Adrenal gland (tissue), 12 donors: Measurements from ENCODE around the gene PRELID3B. TPM values are rescaled to one million over a fixed set of nuclear protein-coding genes. Genes with fewer than 3 reads are reported as not detected.

Experiments
- DNase-seq, 7 donors: peaks; one replicate each; pipeline ENCODE4 v3.0.0-alpha.2; 2019 to 2020
- H3K27ac ChIP-seq, 5 donors: fragments of 200-600 bp; sonication (generic) in 4 of 5; 1 replicate in 3 of 5; 2 replicates in 2 of 5; pipeline versions ENCODE4 v1.5.1 to v1.8.0; 2016 to 2020; ENCODE audit warnings: mild to moderate bottlenecking in 1 of 5
- H3K27me3 ChIP-seq: fragments of 200-600 bp; 2 replicates; pipeline ENCODE4 v1.8.0; 2021
- H3K36me3 ChIP-seq, 2 donors: fragments of 200-600 bp; replicated peaks in 1 of 2; 1 replicate in 1 of 2; 2 replicates in 1 of 2; pipeline versions ENCODE4 v1.5.1 to v1.8.0; 2018 to 2022
- H3K4me1 ChIP-seq, 2 donors: fragments of 200-600 bp; replicated peaks in 1 of 2; 1 replicate in 1 of 2; 2 replicates in 1 of 2; pipeline versions ENCODE4 v1.5.1 to v1.8.0; 2018 to 2021
- H3K4me3 ChIP-seq, 4 donors: fragments of 200-600 bp; sonication (generic) in 3 of 4; one replicate each; pipeline ENCODE4 v1.5.1; 2016 to 2018
- H3K9me3 ChIP-seq, 3 donors: fragments of 200-600 bp; sonication (generic) in 1 of 3; replicated peaks in 1 of 3; 1 replicate in 2 of 3; 2 replicates in 1 of 3; pipeline versions ENCODE4 v1.5.1 to v1.8.0; 2016 to 2021
- CTCF ChIP-seq, 6 experiments: fragments of 450-650 bp in 4 of 6; fragments of 200-600 bp in 2 of 6; sonication (generic) in 1 of 6; IDR thresholded peaks; 1 replicate in 5 of 6; 2 replicates in 1 of 6; pipeline versions ENCODE4 v1.5.1 to v1.8.0; 2016 to 2021; ENCODE audit warnings: antibody characterized with exemption in 6 of 6, mild to moderate bottlenecking in 2 of 6, moderate library complexity in 1 of 6
- POLR2A ChIP-seq, 2 donors: fragments of 450-650 bp; IDR thresholded peaks; one replicate each; pipeline ENCODE4 v1.6.1; 2017; ENCODE audit warnings: antibody characterized with exemption in 2 of 2, mild to moderate bottlenecking in 2 of 2, moderate library complexity in 1 of 2
- WGBS, 4 donors: extraction: QIAGEN DNeasy Blood & Tissue Kit in 2 of 4; methylation state at CpG; one replicate each; pipeline versions ENCODE4 v1.1.5 to v1.1.7; 2013 to 2017; 5-methylcytosine and 5-hydroxymethylcytosine counted together
- intact Hi-C, 2 donors: fragments of 100-400 bp; cut with DNase I; formaldehyde crosslinking; loops; one replicate each; pipeline versions ENCODE4 v1.14.1 to v1.15.0; 2022 to 2023
- polyA plus RNA-seq, 3 donors: library from polyadenylated mRNA; stranded (reverse); fragments of 200-250 nt in 2 of 3; fragments of 350-450 nt in 1 of 3; fragmentation: Illumina TruSeq in 1 of 3; extraction: RNeasy Lipid Tissue Mini Kit (QIAGEN cat#74804) in 1 of 3; gene quantifications; one replicate each; pipeline ENCODE4 v1.2.3, GENCODE V29; 2013 to 2014
- total RNA-seq, 9 donors: library from RNA; depleted of rRNA in 4 of 9; stranded (reverse); fragments of >200 nt in 4 of 9; fragments of 120-200 nt in 1 of 9; fragmentation: NEBNext Ultra II Directional in 1 of 9; extraction: Animal tissue kit (Norgen Biotek cat#: 25700) in 1 of 9; gene quantifications; one replicate each; pipeline versions ENCODE4 v1.1.0 to v1.2.4, GENCODE V29; 2013 to 2023
- donor health status: healthy with polysubstance abuse.
- donor health status: Bipolar disorder and iron deficiency.
- donor health status: DM: yes; HTN: yes; CAD: no.
- donor health status: DM: no; HTN: no; CAD: no.
- donor health status: DM: no; HTN: no; CAD: no.
- donor health status: DM: yes; HTN: yes; CAD: no.

Gene PRELID3B
- total and polyA plus RNA-seq, 12 donors = 13.3 to 119 (median 47.8) TPM

- no peaks in the 10 kb centered on the region for H3K27me3 ChIP-seq
- no peaks in the 10 kb centered on the region for H3K9me3 ChIP-seq
- H3K27ac ChIP-seq = no peak overlapping the region
- TF ChIP-seq CTCF (IDR thresholded peaks at IDR 0.05) (no peak), POLR2A (IDR thresholded peaks at IDR 0.05) (no peak)
- WGBS, 4 donors = 92 to 99% (median 96%) methylated on average over 3 of the region's 3 CpGs
- no peak overlapping the region for H3K4me3 ChIP-seq
- intact Hi-C loops = loop anchor here in 1 of 2 donors (10.0 kb wide), 1 partner anchor 172 kb away; no protein-coding TSS in a partner anchor
- H3K36me3 ChIP-seq = no peaks in the 10 kb centered on the region
- peaks cover 3 to 8% of the 10 kb centered on the region in 2 donors for H3K4me1 ChIP-seq
- DNase-seq = no peak
Measured at GRCh38 chr20:59046862-59047261, 4.3 kb upstream of the PRELID3B start.

- no peaks in the 10 kb centered on the region for H3K9me3 ChIP-seq
- H3K4me3 ChIP-seq = no peak overlapping the region
- no peaks in the 10 kb centered on the region for H3K27me3 ChIP-seq
- WGBS, 4 donors = 82 to 94% (median 89%) methylated on average over 3 of the region's 3 CpGs
- H3K4me1 ChIP-seq = peaks cover 17 to 24% of the 10 kb centered on the region in 2 donors
- TF ChIP-seq POLR2A (IDR thresholded peaks at IDR 0.05) (no peak), CTCF (IDR thresholded peaks at IDR 0.05) (no peak)
- no peaks in the 10 kb centered on the region for H3K36me3 ChIP-seq
- H3K27ac ChIP-seq = no peak overlapping the region
- DNase-seq = no peak
- intact Hi-C loops = loop anchor here in 1 of 2 donors (10.0 kb wide), 1 partner anchor 170 kb away; no protein-coding TSS in a partner anchor
Measured at GRCh38 chr20:59044796-59045195, 2.2 kb upstream of the PRELID3B start.

- H3K9me3 ChIP-seq = no peaks in the 10 kb centered on the region
- H3K27me3 ChIP-seq = no peaks in the 10 kb centered on the region
- H3K27ac ChIP-seq = no peak overlapping the region
- WGBS, 4 donors = 87 to 92% (median 88%) methylated on average over 3 of the region's 3 CpGs
- no peak overlapping the region for H3K4me3 ChIP-seq
- H3K36me3 ChIP-seq = no peaks in the 10 kb centered on the region
- peaks cover 17 to 29% of the 10 kb centered on the region in 2 donors for H3K4me1 ChIP-seq
- intact Hi-C loops = loop anchor here in 1 of 2 donors (10.0 kb wide), 1 partner anchor 169 kb away; no protein-coding TSS in a partner anchor
- DNase-seq = no peak
- TF ChIP-seq POLR2A (IDR thresholded peaks at IDR 0.05) = no peak
- TF ChIP-seq CTCF (IDR thresholded peaks at IDR 0.05) = no peak
Measured at GRCh38 chr20:59044295-59044694, 1.7 kb upstream of the PRELID3B start.

GRCh38 chr20:59043698-59044097 lies 1.1 kb upstream of the PRELID3B start:
- 81 to 92% (median 84%) methylated on average over 3 of the region's 3 CpGs for WGBS, 4 donors
- Histone ChIP-seq H3K9me3 (no peaks in the 10 kb centered on the region), H3K4me1 (peaks cover 17 to 35% of the 10 kb centered on the region in 2 donors), H3K27ac (peak overlapping the region in 1 of 5 donors; percentile 95), H3K27me3 (no peaks in the 10 kb centered on the region), H3K4me3 (no peak overlapping the region), H3K36me3 (no peaks in the 10 kb centered on the region)
- TF ChIP-seq CTCF (IDR thresholded peaks at IDR 0.05) = no peak
- TF ChIP-seq POLR2A (IDR thresholded peaks at IDR 0.05) = no peak
- intact Hi-C loops = loop anchor here in 1 of 2 donors (10.0 kb wide), 1 partner anchor 169 kb away; no protein-coding TSS in a partner anchor
- no peak for DNase-seq
